CD8-positive, alpha-beta memory T cell (primary cell): ENCODE results near the gene SAMD9. TPM values are rescaled to one million over a fixed set of nuclear protein-coding genes. Genes with fewer than 3 reads are reported as not detected.
"Not testable (repeated sequence)": the region's sequence is repeated elsewhere in the genome, so short reads cannot be mapped to it uniquely, and the experiment has no call there.

Source experiments
- CTCF ChIA-PET: fragments of 350-600 bp; sonication (Branson Sonifier 250); formaldehyde crosslinking; loops from one replicate; lab custom pipeline; 2021; ENCODE audit warnings: antibody characterized with exemption; lab: Charles Lee
- POLR2A ChIA-PET: fragments of 350-600 bp; sonication (Branson Sonifier 250); formaldehyde crosslinking; loops from one replicate; lab custom pipeline; 2021; ENCODE audit warnings: antibody characterized with exemption; lab: Charles Lee
- DNase-seq, 5 donors: peaks; one replicate each; pipeline versions ENCODE4 v3.0.0 to v3.0.0-alpha.2; 2020 to 2022; ENCODE audit warnings: mixed read lengths in 1 of 5
- H3K27ac ChIP-seq: one replicate; pipeline ENCODE4 v1.7.0; 2013; ENCODE audit warnings: low read depth, mild to moderate bottlenecking, low read length, moderate library complexity
- H3K27me3 ChIP-seq: 2 replicates; pipeline ENCODE4 v1.7.0; 2013; ENCODE audit warnings: low read length, mild to moderate bottlenecking; ENCODE audit not compliant: insufficient read depth, poor library complexity, severe bottlenecking
- H3K36me3 ChIP-seq: 2 replicates; pipeline ENCODE4 v1.7.0; 2013; ENCODE audit warnings: mild to moderate bottlenecking, low read length, moderate library complexity; ENCODE audit not compliant: insufficient read depth
- H3K4me1 ChIP-seq: 2 replicates; pipeline ENCODE4 v1.7.0; 2013; ENCODE audit warnings: mild to moderate bottlenecking, low read length, moderate library complexity; ENCODE audit not compliant: insufficient read depth
- H3K4me3 ChIP-seq: 2 replicates; pipeline ENCODE4 v1.7.0; 2013; ENCODE audit warnings: mild to moderate bottlenecking, low read length
- H3K9me3 ChIP-seq: 2 replicates; pipeline ENCODE4 v1.7.0; 2013; ENCODE audit warnings: mild to moderate bottlenecking, low read length
- H3K27ac Mint-ChIP-seq, 8 donors: one replicate each; pipeline ENCODE4 v1.8.0; 2020 to 2021; ENCODE audit warnings: mixed read lengths in 8 of 8, mild to moderate bottlenecking in 6 of 8, inconsistent platforms in 3 of 8, moderate library complexity in 3 of 8
- H3K27me3 Mint-ChIP-seq, 2 donors: one replicate each; pipeline ENCODE4 v1.8.0; 2020 to 2021; ENCODE audit warnings: mixed read lengths in 2 of 2, mild to moderate bottlenecking in 1 of 2, moderate library complexity in 1 of 2
- H3K36me3 Mint-ChIP-seq, 3 donors: one replicate each; pipeline ENCODE4 v1.8.0; 2020 to 2021; ENCODE audit warnings: mixed read lengths in 3 of 3, inconsistent platforms in 1 of 3, mild to moderate bottlenecking in 1 of 3
- H3K4me1 Mint-ChIP-seq, 3 donors: one replicate each; pipeline ENCODE4 v1.8.0; 2020 to 2021; ENCODE audit warnings: mixed read lengths in 3 of 3, inconsistent platforms in 1 of 3, mild to moderate bottlenecking in 1 of 3
- H3K4me3 Mint-ChIP-seq, 7 donors: one replicate each; pipeline ENCODE4 v1.8.0; 2020 to 2021; ENCODE audit warnings: mixed read lengths in 7 of 7, mild to moderate bottlenecking in 6 of 7, moderate library complexity in 4 of 7, inconsistent platforms in 2 of 7
- H3K9me3 Mint-ChIP-seq, 5 donors: one replicate each; pipeline ENCODE4 v1.8.0; 2020 to 2022; ENCODE audit warnings: mixed read lengths in 5 of 5, mild to moderate bottlenecking in 3 of 5, moderate library complexity in 2 of 5, inconsistent platforms in 1 of 5
- polyA plus RNA-seq: library from polyadenylated mRNA; unstranded; fragments of 300-500 nt; fragmentation: Illumina TruSeq; gene quantifications from one replicate; pipeline ENCODE4 v1.2.3, GENCODE V29; 2021
- total RNA-seq, 2 experiments: library from RNA; stranded (reverse); gene quantifications; one replicate each; pipeline ENCODE4 v1.2.3, GENCODE V29; 2021

The SAMD9 gene
- total and polyA plus RNA-seq, 3 experiments from 2014 or later: 9.3 to 28.4 (median 9.4) TPM

- no peak overlapping the region for H3K4me3 Mint-ChIP-seq
- POLR2A ChIA-PET: no interaction called here
These were observed 22.9 kb upstream of the SAMD9 start for GRCh38 chr7:93140582-93141191.

GRCh38 chr7:93138576-93138975 lies 20.8 kb upstream of the SAMD9 start:
- H3K9me3 Mint-ChIP-seq: peaks cover 20 to 45% (median 33%) of the 10 kb centered on the region in 5 donors
- Histone ChIP-seq H3K27me3 (no peaks in the 10 kb centered on the region), H3K4me1 (no peaks in the 10 kb centered on the region), H3K4me3 (no peak overlapping the region), H3K27ac (no peak overlapping the region), H3K9me3 (peaks cover 22% of the 10 kb centered on the region), H3K36me3 (peaks cover 75% of the 10 kb centered on the region)
- no peak for DNase-seq
- POLR2A ChIA-PET: no interaction called here
- H3K27ac Mint-ChIP-seq: peak overlapping the region in 1 of 8 donors; percentile 58
- no peaks in the 10 kb centered on the region for H3K27me3 Mint-ChIP-seq
- peaks cover 3 to 5% (median 3%) of the 10 kb centered on the region in 3 donors for H3K4me1 Mint-ChIP-seq
- no peak overlapping the region for H3K4me3 Mint-ChIP-seq
- CTCF ChIA-PET: no interaction called here
- peaks cover 37 to 48% (median 40%) of the 10 kb centered on the region in 3 donors for H3K36me3 Mint-ChIP-seq

More at GRCh38 chr7:93140582-93141191, 22.9 kb upstream of the SAMD9 start:
- Histone ChIP-seq H3K9me3 (peaks cover under 1% of the 10 kb centered on the region), H3K27ac (no peak overlapping the region), H3K27me3 (no peaks in the 10 kb centered on the region), H3K36me3 (peaks cover 82% of the 10 kb centered on the region), H3K4me1 (peaks cover under 1% of the 10 kb centered on the region), H3K4me3 (no peak overlapping the region)
- DNase-seq: no peak
- peaks cover 33 to 34% (median 34%) of the 10 kb centered on the region in 3 donors for H3K36me3 Mint-ChIP-seq
- peaks cover under 1 to 24% (median 12%) of the 10 kb centered on the region in 5 donors for H3K9me3 Mint-ChIP-seq
- H3K27ac Mint-ChIP-seq: no peak overlapping the region
- CTCF ChIA-PET: no interaction called here
- H3K4me1 Mint-ChIP-seq: peaks cover 9 to 18% (median 11%) of the 10 kb centered on the region in 3 donors
- H3K27me3 Mint-ChIP-seq: no peaks in the 10 kb centered on the region

- H3K36me3 Mint-ChIP-seq: peaks cover 30 to 58% (median 33%) of the 10 kb centered on the region in 3 donors
- ChIA-PET CTCF (no interaction called here), POLR2A (no interaction called here)
These were observed 15.2 kb upstream of the SAMD9 start for GRCh38 chr7:93133005-93133404.

GRCh38 chr7:93132216-93132615 lies 14.4 kb upstream of the SAMD9 start:
- no peak overlapping the region for H3K4me3 Mint-ChIP-seq
- CTCF ChIA-PET: no interaction called here
- Histone ChIP-seq H3K27me3 (no peaks in the 10 kb centered on the region), H3K4me3 (no peak overlapping the region), H3K36me3 (peaks cover 21% of the 10 kb centered on the region), H3K9me3 (peaks cover 52% of the 10 kb centered on the region), H3K27ac (no peak overlapping the region), H3K4me1 (no peaks in the 10 kb centered on the region)
- H3K9me3 Mint-ChIP-seq: peaks cover 46 to 87% (median 82%) of the 10 kb centered on the region in 5 donors
- H3K36me3 Mint-ChIP-seq: peaks cover 27 to 53% (median 28%) of the 10 kb centered on the region in 3 donors
- POLR2A ChIA-PET: no interaction called here
- H3K4me1 Mint-ChIP-seq: no peaks in the 10 kb centered on the region
- no peaks in the 10 kb centered on the region for H3K27me3 Mint-ChIP-seq
- DNase-seq: no peak
- no peak overlapping the region for H3K27ac Mint-ChIP-seq

More at GRCh38 chr7:93133005-93133404, 15.2 kb upstream of the SAMD9 start:
- H3K27ac ChIP-seq: no peak overlapping the region
- no peak for DNase-seq
- Mint-ChIP-seq H3K4me1 (no peaks in the 10 kb centered on the region), H3K27ac (no peak overlapping the region), H3K27me3 (no peaks in the 10 kb centered on the region), H3K4me3 (no peak overlapping the region), H3K9me3 (peaks cover 48 to 87% (median 79%) of the 10 kb centered on the region in 5 donors)
- H3K9me3 ChIP-seq: peaks cover 47% of the 10 kb centered on the region
- H3K4me1 ChIP-seq: no peaks in the 10 kb centered on the region
- no peak overlapping the region for H3K4me3 ChIP-seq
- peaks cover 25% of the 10 kb centered on the region for H3K36me3 ChIP-seq
- H3K27me3 ChIP-seq: no peaks in the 10 kb centered on the region

DNA sequence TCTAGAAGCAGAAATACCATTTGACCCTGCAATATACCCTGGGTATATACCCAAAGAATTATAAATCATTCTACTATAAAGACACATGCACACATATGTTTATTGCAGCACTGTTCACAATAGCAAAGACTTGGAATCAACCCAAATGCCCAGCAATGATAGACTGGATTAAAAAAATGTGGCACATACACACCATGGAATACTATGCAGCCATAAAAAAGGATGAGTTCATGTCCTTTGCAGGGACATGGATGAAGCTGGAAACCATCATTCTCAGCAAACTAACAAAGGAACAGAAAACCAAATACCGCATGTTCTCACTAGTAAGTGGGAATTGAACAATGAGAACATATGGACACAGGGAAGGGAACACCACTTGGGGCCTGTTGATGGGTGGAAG lies 9.2 kb upstream of the SAMD9 start:
- H3K27me3 ChIP-seq, POLR2A ChIA-PET, H3K36me3 ChIP-seq, CTCF ChIA-PET, DNase-seq, H3K4me1 ChIP-seq, H3K27me3 Mint-ChIP-seq, H3K4me3 ChIP-seq, H3K4me1 Mint-ChIP-seq, H3K27ac Mint-ChIP-seq, H3K4me3 Mint-ChIP-seq, H3K27ac ChIP-seq: not testable (repeated sequence)
- H3K9me3 ChIP-seq: peaks cover 15% of the 10 kb centered on the region
- H3K9me3 Mint-ChIP-seq: peaks cover 29 to 73% (median 63%) of the 10 kb centered on the region in 5 donors
- peaks cover 2 to 45% (median 13%) of the 10 kb centered on the region in 3 donors for H3K36me3 Mint-ChIP-seq

DNA sequence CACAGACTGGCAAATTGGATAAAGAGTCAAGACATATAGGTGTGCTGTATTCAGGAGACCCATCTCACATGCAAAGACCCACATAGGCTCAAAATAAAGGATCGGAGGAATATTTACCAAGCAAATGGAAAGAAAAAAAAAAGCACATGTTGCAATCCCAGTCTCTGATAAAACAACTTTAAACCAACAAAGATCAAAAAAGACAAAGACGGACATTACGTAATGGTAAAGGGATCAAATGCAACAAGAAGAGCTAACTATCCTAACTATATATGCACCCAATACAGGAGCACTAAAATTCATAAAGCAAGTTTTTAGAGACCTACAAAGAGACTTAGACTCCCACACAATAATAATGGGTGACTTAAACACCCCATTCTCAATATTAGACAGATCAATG lies 5.8 kb upstream of the SAMD9 start:
- CTCF ChIA-PET, H3K4me1 Mint-ChIP-seq, H3K4me3 ChIP-seq, DNase-seq, H3K27ac Mint-ChIP-seq, H3K27ac ChIP-seq, H3K4me1 ChIP-seq, POLR2A ChIA-PET, H3K36me3 ChIP-seq, H3K27me3 Mint-ChIP-seq, H3K27me3 ChIP-seq, H3K4me3 Mint-ChIP-seq, H3K9me3 ChIP-seq: not testable (repeated sequence)
- Mint-ChIP-seq H3K9me3 (peaks cover 11 to 49% (median 40%) of the 10 kb centered on the region in 5 donors), H3K36me3 (peaks cover 2 to 41% (median 6%) of the 10 kb centered on the region in 3 donors)

- Histone ChIP-seq H3K27me3 (no peaks in the 10 kb centered on the region), H3K4me1 (peaks cover 17% of the 10 kb centered on the region), H3K36me3 (no peaks in the 10 kb centered on the region), H3K9me3 (no peaks in the 10 kb centered on the region), H3K27ac (no peak overlapping the region), H3K4me3 (no peak overlapping the region)
- CTCF ChIA-PET: interaction anchor here (1.2 to 1.3 kb wide), 2 partner anchors 17 to 288 kb away, joined by 3 read pairs; no protein-coding TSS in a partner anchor
- Mint-ChIP-seq H3K9me3 (peaks cover 2 to 31% (median 18%) of the 10 kb centered on the region in 5 donors), H3K4me1 (peaks cover 18 to 30% (median 25%) of the 10 kb centered on the region in 3 donors), H3K27me3 (peaks cover 0 to 1% of the 10 kb centered on the region in 2 donors), H3K36me3 (peaks cover 6 to 38% (median 17%) of the 10 kb centered on the region in 3 donors), H3K27ac (no peak overlapping the region), H3K4me3 (no peak overlapping the region)
- POLR2A ChIA-PET: interaction anchor here (0.6 kb wide), 1 partner anchor 33 kb away, joined by 3 read pairs; no protein-coding TSS in a partner anchor
- DNase-seq: no peak
These were observed 3.1 kb upstream of the SAMD9 start for GRCh38 chr7:93120592-93121549.
